ENCODE data around the gene TBX6. TPM values are rescaled to one million over a fixed set of nuclear protein-coding genes. Genes with fewer than 3 reads are reported as not detected.
A peak's percentile ranks its signal among the peaks of the same experiment; 100 is the strongest.

TBX6 gene
- total RNA-seq, 1 donor from 2014 or later, result 6.4 TPM

DNA sequence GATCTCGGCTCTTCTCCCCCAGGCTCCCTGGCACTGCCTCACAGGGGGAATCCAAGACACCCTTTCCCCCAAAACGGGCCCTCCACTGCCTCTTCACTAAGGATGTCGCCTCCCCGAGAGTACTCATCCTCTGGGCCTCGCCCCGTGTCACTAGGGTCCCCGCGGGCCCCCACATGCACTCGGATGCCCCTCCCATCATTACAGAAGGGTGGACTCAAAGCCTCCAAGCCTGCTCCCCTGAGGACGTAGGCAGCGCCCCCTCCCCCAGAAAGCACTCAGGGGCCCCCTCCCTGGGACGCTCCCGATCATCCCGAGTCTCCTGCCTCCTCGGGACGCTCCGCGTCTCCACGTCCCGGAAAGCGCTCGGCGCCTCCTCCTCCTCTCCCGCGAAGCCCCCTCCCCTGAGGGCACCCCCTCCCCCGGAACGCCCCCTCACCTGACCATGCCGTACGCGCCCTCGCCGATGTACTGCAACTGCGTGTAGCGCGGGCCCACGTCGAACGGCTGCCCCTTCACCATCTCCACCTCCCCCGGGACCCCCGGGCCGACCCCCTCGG lies 31.0 kb upstream of the TBX6 start:
- Histone ChIP-seq H3K27ac (peak overlapping the region; percentile 99), H3K9me3 (no peaks in the 10 kb centered on the region), H3K36me3 (peaks cover 0 to 22% of the 10 kb centered on the region in 2 donors), H3K4me3 (peak overlapping the region; percentile 96 to 100), H3K4me1 (peaks cover 40% of the 10 kb centered on the region), H3K27me3 (no peaks in the 10 kb centered on the region)
- TF ChIP-seq POLR2A (IDR thresholded peaks at IDR 0.05) (no peak), POLR2AphosphoS5 (IDR thresholded peaks at IDR 0.05; ENCODE audit: insufficient read depth in 1 of 2, low read depth in 1 of 2) (no peak)
- TF ChIP-seq, protein P1, sequence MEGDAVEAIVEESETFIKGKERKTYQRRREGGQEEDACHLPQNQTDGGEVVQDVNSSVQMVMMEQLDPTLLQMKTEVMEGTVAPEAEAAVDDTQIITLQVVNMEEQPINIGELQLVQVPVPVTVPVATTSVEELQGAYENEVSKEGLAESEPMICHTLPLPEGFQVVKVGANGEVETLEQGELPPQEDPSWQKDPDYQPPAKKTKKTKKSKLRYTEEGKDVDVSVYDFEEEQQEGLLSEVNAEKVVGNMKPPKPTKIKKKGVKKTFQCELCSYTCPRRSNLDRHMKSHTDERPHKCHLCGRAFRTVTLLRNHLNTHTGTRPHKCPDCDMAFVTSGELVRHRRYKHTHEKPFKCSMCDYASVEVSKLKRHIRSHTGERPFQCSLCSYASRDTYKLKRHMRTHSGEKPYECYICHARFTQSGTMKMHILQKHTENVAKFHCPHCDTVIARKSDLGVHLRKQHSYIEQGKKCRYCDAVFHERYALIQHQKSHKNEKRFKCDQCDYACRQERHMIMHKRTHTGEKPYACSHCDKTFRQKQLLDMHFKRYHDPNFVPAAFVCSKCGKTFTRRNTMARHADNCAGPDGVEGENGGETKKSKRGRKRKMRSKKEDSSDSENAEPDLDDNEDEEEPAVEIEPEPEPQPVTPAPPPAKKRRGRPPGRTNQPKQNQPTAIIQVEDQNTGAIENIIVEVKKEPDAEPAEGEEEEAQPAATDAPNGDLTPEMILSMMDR (IDR thresholded peaks at IDR 0.05), result no peak
- intact Hi-C loops (cut with DNase I), result no loop called here
- no peak for DNase-seq (ENCODE audit: extremely low spot score in 2 of 2)

DNA sequence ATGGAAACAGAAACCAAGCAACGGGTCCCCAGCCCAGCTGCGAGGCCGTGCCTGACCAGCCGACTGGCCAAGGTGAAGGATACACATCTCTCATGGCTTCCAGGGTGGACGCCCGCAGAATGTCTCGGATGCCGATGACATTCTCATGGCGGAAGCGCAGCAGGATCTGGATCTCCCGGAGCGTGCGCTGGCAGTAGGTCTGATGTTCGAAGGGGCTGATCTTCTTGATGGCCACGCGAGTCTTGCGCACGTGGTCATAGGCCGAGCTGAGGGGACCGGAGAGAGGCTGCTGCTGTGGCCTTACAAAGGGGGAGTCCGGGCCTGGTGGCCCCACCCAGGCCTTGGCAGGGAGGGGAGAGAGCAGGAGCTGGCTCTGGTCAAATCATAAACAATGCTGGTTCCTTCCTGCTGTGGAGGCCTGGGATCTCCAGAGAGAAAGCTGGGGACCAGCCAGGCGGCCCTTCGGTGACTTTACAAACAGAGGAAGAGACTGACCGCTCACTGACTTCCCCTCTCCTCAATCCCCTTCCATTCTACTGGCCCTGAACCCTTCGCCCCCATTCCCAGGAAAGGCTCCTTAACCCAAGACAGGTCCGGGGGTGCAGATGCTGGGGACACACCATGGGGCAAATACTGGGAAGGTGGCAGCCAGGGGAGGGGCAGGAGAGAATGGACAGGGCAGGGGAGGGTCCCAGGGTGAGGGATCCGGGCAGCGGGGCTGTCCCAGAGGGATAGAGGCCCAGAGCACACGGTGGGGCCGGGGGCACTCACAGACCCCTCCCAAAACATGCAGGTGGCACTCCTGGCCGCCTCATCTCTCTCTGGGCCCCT lies 30.2 kb upstream of the TBX6 start:
- peaks cover 40% of the 10 kb centered on the region for H3K4me1 ChIP-seq
- intact Hi-C loops (cut with DNase I), result no loop called here
- H3K9me3 ChIP-seq, result no peaks in the 10 kb centered on the region
- H3K27me3 ChIP-seq, result no peaks in the 10 kb centered on the region
- H3K4me3 ChIP-seq, result peak overlapping the region; percentile 96 to 100
- peak overlapping the region; percentile 99 for H3K27ac ChIP-seq
- H3K36me3 ChIP-seq, result peaks cover 0 to 29% of the 10 kb centered on the region in 2 donors
- TF ChIP-seq POLR2A (IDR thresholded peaks at IDR 0.05) (no peak), POLR2AphosphoS5 (IDR thresholded peaks at IDR 0.05; ENCODE audit: insufficient read depth in 1 of 2, low read depth in 1 of 2) (peak in 1 of 2 donors; percentile 31)
- DNase-seq (ENCODE audit: extremely low spot score in 2 of 2), result no peak

DNA sequence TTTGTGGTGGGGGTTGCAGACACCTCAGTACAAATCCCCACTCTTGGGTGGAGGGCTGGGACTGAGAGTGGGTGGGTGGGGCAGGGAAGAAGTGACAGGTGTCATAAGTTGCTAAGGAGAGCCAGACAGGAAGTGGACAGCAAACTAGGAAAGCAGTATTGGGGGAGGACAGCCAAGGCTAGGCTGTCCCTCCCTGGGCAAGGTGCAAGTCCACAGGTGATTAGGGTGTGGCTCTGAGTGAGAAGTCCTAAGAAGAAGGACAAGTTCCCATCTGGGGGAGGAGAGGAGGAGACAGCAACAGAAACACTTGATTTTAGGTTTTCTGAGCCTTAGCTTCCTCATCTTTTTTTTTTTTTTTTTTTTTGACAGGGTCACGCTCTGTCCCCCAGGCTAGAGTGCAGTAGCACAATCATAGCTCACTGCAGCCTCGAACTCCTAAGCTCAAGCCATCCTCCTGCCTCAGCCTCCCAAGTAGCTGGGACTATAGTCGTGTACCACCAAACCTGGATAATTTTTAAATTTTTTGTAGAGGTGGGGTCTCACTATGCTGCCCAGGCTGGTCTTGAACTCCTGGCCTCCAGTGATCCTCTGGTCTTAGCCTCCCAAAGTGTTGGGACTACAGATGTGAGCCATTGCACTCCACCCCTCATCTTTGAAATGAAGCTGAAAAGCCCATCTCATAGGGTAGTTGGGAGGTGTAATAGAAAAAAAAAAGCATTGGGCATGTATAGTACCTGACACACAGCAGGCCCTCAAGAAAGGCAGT lies 28.8 kb upstream of the TBX6 start:
- TF ChIP-seq POLR2A (IDR thresholded peaks at IDR 0.05), result no peak
- TF ChIP-seq, protein P1 (IDR thresholded peaks at IDR 0.05), result no peak
- no peaks in the 10 kb centered on the region for H3K9me3 ChIP-seq
- H3K36me3 ChIP-seq, result peaks cover 0 to 39% of the 10 kb centered on the region in 2 donors
- H3K4me1 ChIP-seq, result peaks cover 40% of the 10 kb centered on the region
- H3K27ac ChIP-seq, result no peak overlapping the region
- DNase-seq (ENCODE audit: extremely low spot score in 2 of 2), result no peak
- intact Hi-C loops (cut with DNase I), result no loop called here
- H3K27me3 ChIP-seq, result no peaks in the 10 kb centered on the region
- no peak overlapping the region for H3K4me3 ChIP-seq

DNA sequence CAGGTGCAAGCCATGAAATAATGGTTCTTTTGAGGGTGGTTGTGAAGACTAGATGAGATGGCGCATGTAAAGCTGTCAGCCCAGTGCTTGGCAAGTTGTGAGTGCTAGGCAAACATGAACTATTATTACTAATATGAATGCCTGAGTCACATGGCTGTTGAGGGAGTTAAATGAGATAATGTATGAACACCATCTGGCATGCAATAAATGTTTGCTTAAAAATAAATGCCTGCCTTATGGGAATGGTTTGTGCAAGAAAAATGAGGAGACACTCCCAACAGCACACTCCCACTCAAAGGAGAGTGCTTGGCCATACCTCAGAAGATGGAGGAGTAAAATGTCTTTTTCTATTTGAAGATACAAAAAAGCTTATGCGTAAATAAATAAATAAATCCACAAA lies 27.7 kb upstream of the TBX6 start:
- no peak overlapping the region for H3K27ac ChIP-seq
- TF ChIP-seq, protein P1 (IDR thresholded peaks at IDR 0.05), result no peak
- TF ChIP-seq POLR2AphosphoS5 (IDR thresholded peaks at IDR 0.05; ENCODE audit: insufficient read depth in 1 of 2, low read depth in 1 of 2) (no peak), POLR2A (IDR thresholded peaks at IDR 0.05) (no peak)

DNA sequence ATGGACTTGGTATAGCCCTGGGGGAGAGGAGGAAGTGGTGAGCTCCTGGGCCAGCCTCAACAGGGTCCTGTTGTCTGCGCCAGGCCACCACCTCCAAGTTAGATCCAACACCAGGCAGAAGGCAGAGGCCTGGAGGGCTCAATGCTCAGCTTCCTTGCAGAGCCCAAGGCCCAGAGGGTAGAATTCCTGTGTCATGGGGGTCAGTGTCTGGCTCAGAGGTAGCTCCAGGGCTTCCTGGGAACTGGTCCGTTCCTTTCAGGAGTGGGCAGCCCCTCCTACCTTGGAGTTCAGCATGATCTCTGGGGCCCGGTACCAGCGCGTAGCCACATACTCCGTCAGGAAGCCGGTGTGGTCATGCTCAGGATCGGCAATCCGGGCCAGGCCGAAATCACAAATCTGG lies 26.0 kb upstream of the TBX6 start:
- intact Hi-C loops (cut with DNase I), result no loop called here
- Histone ChIP-seq H3K4me1 (peaks cover 41% of the 10 kb centered on the region), H3K27me3 (no peaks in the 10 kb centered on the region), H3K27ac (no peak overlapping the region), H3K36me3 (peaks cover 0 to 55% of the 10 kb centered on the region in 2 donors), H3K4me3 (no peak overlapping the region), H3K9me3 (no peaks in the 10 kb centered on the region)
- TF ChIP-seq POLR2AphosphoS5 (IDR thresholded peaks at IDR 0.05; ENCODE audit: insufficient read depth in 1 of 2, low read depth in 1 of 2), result no peak
- DNase-seq (ENCODE audit: extremely low spot score in 2 of 2), result no peak

More for the DNA sequence above, 27.7 kb upstream of the TBX6 start:
- peaks cover 37% of the 10 kb centered on the region for H3K4me1 ChIP-seq
- H3K27me3 ChIP-seq, result no peaks in the 10 kb centered on the region
- DNase-seq (ENCODE audit: extremely low spot score in 2 of 2), result no peak
- intact Hi-C loops (cut with DNase I), result no loop called here
- H3K4me3 ChIP-seq, result no peak overlapping the region
- H3K9me3 ChIP-seq, result no peaks in the 10 kb centered on the region
- peaks cover 0 to 49% of the 10 kb centered on the region in 2 donors for H3K36me3 ChIP-seq

Data from vagina (tissue), 2 donors.